HCT116 (cell line): Measurements from ENCODE around the gene TLR9. TPM values are rescaled to one million over a fixed set of nuclear protein-coding genes. Genes with fewer than 3 reads are reported as not detected.

Source experiments
- ATAC-seq: fragments of 200-7000 bp; cut with Tn5 transposase; 2 replicates; pipeline ENCODE4 v1.9.1; 2020; ENCODE audit warnings: mild to moderate bottlenecking, moderate library complexity
- BruUV-seq: library from RNA; stranded (reverse); fragments of 400-500 nt; replicated peaks from 2 replicates; lab custom pipeline; 2021; lab: Mats Ljungman, UMichigan
- CTCF ChIA-PET: fragments of 300-600 bp; sonication (Branson Sonifier 250); formaldehyde crosslinking; loops from one replicate; lab custom pipeline; 2021; ENCODE audit warnings: antibody characterized with exemption; lab: Charles Lee
- POLR2A ChIA-PET: fragments of 300-600, 350-600 bp; sonication (Branson Sonifier 250); formaldehyde crosslinking; loops from one replicate; lab custom pipeline; 2021; ENCODE audit warnings: antibody characterized with exemption; lab: Charles Lee
- RAD21 ChIA-PET, 2 experiments: fragments of 300-600 bp; sonication (Branson Sonifier 250); formaldehyde crosslinking; loops; one replicate each; lab custom pipeline; 2023; ENCODE audit warnings: low total read pairs in 2 of 2; ENCODE audit not compliant: uncharacterized antibody in 2 of 2, unreplicated experiment in 2 of 2, low non-redundant PET in 1 of 2; lab: Charles Lee
- DNase-seq: peaks from one replicate; pipeline ENCODE4 v3.0.0-alpha.2; 2010; ENCODE audit warnings: low read depth, low spot score
- H2AFZ ChIP-seq: fragments of 200-600 bp; shearing (Covaris generic), sonication (generic); 2 replicates; pipeline ENCODE4 v1.6.1; 2017; ENCODE audit warnings: low read depth, mixed run types, mixed read lengths, antibody characterized with exemption, low read length; ENCODE audit not compliant: poor library complexity, severe bottlenecking
- H3K27ac ChIP-seq: 2 replicates; pipeline ENCODE4 v1.5.1; 2012; ENCODE audit warnings: low read depth, low read length
- H3K27me3 ChIP-seq: fragments of 200-600 bp; sonication (generic); 2 replicates; pipeline ENCODE4 v1.6.1; 2016; ENCODE audit warnings: mixed run types, low read length, mixed read lengths; ENCODE audit not compliant: insufficient read depth
- H3K36me3 ChIP-seq, 2 experiments: fragments of 200-500 bp in 1 of 2; fragments of 200-600 bp in 1 of 2; sonication (Bioruptor generic) in 1 of 2; sonication (generic) in 1 of 2; 2 replicates each; pipeline versions ENCODE4 v1.5.1 to v1.6.1; 2014 to 2016; ENCODE audit warnings: low read length in 2 of 2, inconsistent platforms in 1 of 2, mixed read lengths in 1 of 2, mixed run types in 1 of 2; ENCODE audit not compliant: insufficient read depth in 2 of 2, control insufficient read depth in 1 of 2
- H3K4me1 ChIP-seq, 2 experiments: fragments of 200-600 bp in 1 of 2; sonication (generic) in 1 of 2; 2 replicates each; pipeline versions ENCODE4 v1.5.1 to v1.6.1; 2012 to 2017; ENCODE audit warnings: low read length in 2 of 2, inconsistent platforms in 1 of 2, mild to moderate bottlenecking in 1 of 2, mixed read lengths in 1 of 2, mixed run types in 1 of 2, moderate library complexity in 1 of 2; ENCODE audit not compliant: insufficient read depth in 2 of 2, control insufficient read depth in 1 of 2
- H3K4me2 ChIP-seq: fragments of 200-600 bp; sonication (generic); 2 replicates; pipeline ENCODE4 v1.6.1; 2017; ENCODE audit warnings: mixed run types, low read length, mixed read lengths
- H3K4me3 ChIP-seq, 2 experiments: fragments of 200-600 bp in 1 of 2; sonication (generic) in 1 of 2; replicated peaks in 1 of 2; 2 replicates each; pipeline ENCODE4 v1.5.1; 2011 to 2016; ENCODE audit warnings: low read length in 2 of 2, control low read depth in 1 of 2, low read depth in 1 of 2, mild to moderate bottlenecking in 1 of 2, mixed read lengths in 1 of 2, mixed run types in 1 of 2
- H3K79me2 ChIP-seq: fragments of 200-600 bp; sonication (generic); 2 replicates; pipeline ENCODE4 v1.6.1; 2017; ENCODE audit warnings: mild to moderate bottlenecking, mixed run types, low read length, moderate library complexity, mixed read lengths; ENCODE audit not compliant: insufficient read depth
- H3K9ac ChIP-seq: fragments of 200-600 bp; sonication (generic); 2 replicates; pipeline ENCODE4 v1.6.1; 2016; ENCODE audit warnings: low read length, mixed read lengths
- H3K9me2 ChIP-seq: fragments of 200-600 bp; sonication (generic), shearing (Covaris generic); 2 replicates; pipeline ENCODE4 v1.6.1; 2017; ENCODE audit warnings: mixed run types, mild to moderate bottlenecking, moderate library complexity; ENCODE audit not compliant: insufficient read depth
- H3K9me3 ChIP-seq, 2 experiments: fragments of 200-500 bp in 1 of 2; fragments of 200-600 bp in 1 of 2; sonication (Bioruptor generic) in 1 of 2; sonication (generic) in 1 of 2; 2 replicates each; pipeline ENCODE4 v1.6.1; 2014 to 2017; ENCODE audit warnings: low read length in 2 of 2, mixed read lengths in 2 of 2, inconsistent platforms in 1 of 2, low read depth in 1 of 2, mild to moderate bottlenecking in 1 of 2, mixed run types in 1 of 2, moderate library complexity in 1 of 2; ENCODE audit not compliant: control insufficient read depth in 1 of 2, insufficient read depth in 1 of 2
- H4K20me1 ChIP-seq: fragments of 200-600 bp; sonication (generic), shearing (Covaris generic); 2 replicates; pipeline ENCODE4 v1.6.1; 2017; ENCODE audit warnings: mixed run types, mild to moderate bottlenecking, moderate library complexity; ENCODE audit not compliant: insufficient read depth
- CBX3 ChIP-seq: IDR thresholded peaks from 2 replicates; pipeline ENCODE4 v1.6.1; 2012; ENCODE audit warnings: low read depth
- CEBPB ChIP-seq: IDR thresholded peaks from 2 replicates; pipeline ENCODE4 v1.6.1; 2012; ENCODE audit warnings: low read depth
- EGR1 ChIP-seq: IDR thresholded peaks from 2 replicates; pipeline ENCODE4 v1.6.1; 2012; ENCODE audit warnings: low read depth
- ELF1 ChIP-seq: IDR thresholded peaks from 2 replicates; pipeline ENCODE4 v1.6.1; 2012; ENCODE audit warnings: low read depth, borderline replicate concordance
- EZH2 ChIP-seq: fragments of 200-600 bp; sonication (generic); IDR thresholded peaks from 2 replicates; pipeline ENCODE4 v1.6.1; 2017; ENCODE audit warnings: antibody characterized with exemption, mixed run types
- EZH2phosphoT487 ChIP-seq: fragments of 200-600 bp; IDR thresholded peaks from 2 replicates; pipeline ENCODE4 v1.6.1; 2018; ENCODE audit warnings: antibody characterized with exemption, borderline replicate concordance
- FOSL1 ChIP-seq: IDR thresholded peaks from 2 replicates; pipeline ENCODE4 v1.6.1; 2012; ENCODE audit warnings: low read depth
- JUND ChIP-seq: IDR thresholded peaks from 2 replicates; pipeline ENCODE4 v1.6.1; 2012
- POLR2A ChIP-seq: IDR thresholded peaks from 2 replicates; pipeline ENCODE4 v1.7.0; 2011; ENCODE audit warnings: borderline replicate concordance; ENCODE audit not compliant: insufficient read depth, insufficient read length; ENCODE audit errors: extremely low read depth
- POLR2AphosphoS5 ChIP-seq: IDR thresholded peaks from 2 replicates; pipeline ENCODE4 v1.6.1; 2011; ENCODE audit warnings: mild to moderate bottlenecking, low read depth, low read length, moderate library complexity
- RAD21 ChIP-seq: IDR thresholded peaks from 2 replicates; pipeline ENCODE4 v1.6.1; 2012; ENCODE audit warnings: low read depth, mild to moderate bottlenecking
- SIN3A ChIP-seq: IDR thresholded peaks from 2 replicates; pipeline ENCODE4 v1.6.1; 2012; ENCODE audit warnings: low read depth
- TCF7L2 ChIP-seq: IDR thresholded peaks from 2 replicates; pipeline ENCODE4 v1.7.0; 2011; ENCODE audit warnings: borderline replicate concordance, inconsistent platforms; ENCODE audit not compliant: insufficient read depth, insufficient read length; ENCODE audit errors: extremely low read depth
- YY1 ChIP-seq: IDR thresholded peaks from 2 replicates; pipeline ENCODE4 v1.6.1; 2011; ENCODE audit warnings: low read length, low read depth, moderate library complexity, mild to moderate bottlenecking; ENCODE audit not compliant: insufficient replicate concordance; ENCODE audit errors: extremely low read depth
- ZNF274 ChIP-seq: fragments of 200-500 bp; sonication (Bioruptor generic); IDR thresholded peaks from 2 replicates; pipeline ENCODE4 v1.6.1; 2014; ENCODE audit warnings: mild to moderate bottlenecking, low read depth, low read length, inconsistent platforms
- intact Hi-C: fragments of 100-400 bp; cut with micrococcal nuclease; formaldehyde crosslinking; loops from 2 replicates; pipeline ENCODE4 v1.10.0; 2022
- total RNA-seq: library from RNA; stranded (reverse); gene quantifications from one replicate; pipeline ENCODE4 v1.2.1, GENCODE V29; 2021; ENCODE audit not compliant: unreplicated experiment
- TF ChIP-seq, protein P1 (sequence below), 3 experiments: fragments of 200-600 bp in 1 of 3; sonication (generic) in 1 of 3; IDR thresholded peaks in 2 of 3; conservative IDR thresholded peaks in 1 of 3; 2 replicates each; pipeline ENCODE4 v1.5.1; 2012 to 2017; ENCODE audit warnings: low read depth in 2 of 3, low read length in 2 of 3, antibody characterized with exemption in 1 of 3, borderline replicate concordance in 1 of 3, control low read depth in 1 of 3, mild to moderate bottlenecking in 1 of 3, mixed read lengths in 1 of 3, mixed run types in 1 of 3, moderate library complexity in 1 of 3; ENCODE audit not compliant: insufficient read depth in 1 of 3
- TF ChIP-seq, protein P2 (sequence below): IDR thresholded peaks from 2 replicates; pipeline ENCODE4 v1.6.1; 2012; ENCODE audit warnings: low read depth
- TF ChIP-seq, protein P3 (sequence below): IDR thresholded peaks from 2 replicates; pipeline ENCODE4 v1.6.1; 2012
- TF ChIP-seq, protein P4 (sequence below): IDR thresholded peaks from 2 replicates; pipeline ENCODE4 v1.6.1; 2012
- TF ChIP-seq, protein P5 (sequence below): IDR thresholded peaks from 2 replicates; pipeline ENCODE4 v1.6.1; 2011; ENCODE audit warnings: mild to moderate bottlenecking, low read length, moderate library complexity; ENCODE audit not compliant: insufficient replicate concordance; ENCODE audit errors: extremely low read depth

TLR9 gene
- total RNA-seq, 1 experiment from 2014 or later: 0.15 TPM

DNA sequence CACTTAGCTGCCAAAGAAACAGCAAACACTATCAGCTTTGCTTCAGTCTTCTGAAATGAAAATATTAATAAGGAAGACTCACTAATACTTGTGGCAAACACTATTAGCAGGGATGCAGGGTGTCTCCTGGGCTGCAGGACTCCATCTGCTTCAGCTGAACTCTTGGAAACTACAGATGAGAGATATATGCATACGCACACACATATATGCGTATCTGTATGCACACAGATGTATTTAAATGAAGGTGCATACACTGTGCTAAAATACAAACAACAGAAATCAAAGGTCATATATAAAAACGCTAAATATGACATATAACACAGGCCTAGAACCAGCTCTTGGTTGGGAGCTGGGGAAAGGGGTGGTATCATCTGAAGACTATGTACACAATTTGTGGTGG lies 30.7 kb upstream of the TLR9 start:
- POLR2A ChIA-PET: interaction anchor here (1.3 kb wide), 1 partner anchor 16 kb away, joined by 4 read pairs; no protein-coding TSS in a partner anchor

More for the DNA sequence above, 30.7 kb upstream of the TLR9 start:
- H3K4me3 ChIP-seq: no peak overlapping the region
- DNase-seq: no peak
- no peaks in the 10 kb centered on the region for H3K9me3 ChIP-seq
- no peaks in the 10 kb centered on the region for H4K20me1 ChIP-seq
- no peak overlapping the region for H2AFZ ChIP-seq
- RAD21 ChIA-PET: no interaction called here
- no peaks in the 10 kb centered on the region for H3K9me2 ChIP-seq
- H3K4me2 ChIP-seq: no peak overlapping the region
- intact Hi-C loops: no loop called here
- CTCF ChIA-PET: no interaction called here
- no peaks in the 10 kb centered on the region for H3K27me3 ChIP-seq
- no peak overlapping the region for H3K27ac ChIP-seq
- peaks cover 43% of the 10 kb centered on the region for H3K79me2 ChIP-seq
- TF ChIP-seq EZH2phosphoT487 (no peak), FOSL1 (no peak), POLR2A (no peak), TCF7L2 (no peak), RAD21 (no peak), JUND (no peak), EGR1 (no peak), YY1 (no peak), CBX3 (no peak), POLR2AphosphoS5 (no peak), EZH2 (no peak), SIN3A (no peak), ELF1 (no peak), ZNF274 (no peak), CEBPB (no peak)
- TF ChIP-seq, protein P1, sequence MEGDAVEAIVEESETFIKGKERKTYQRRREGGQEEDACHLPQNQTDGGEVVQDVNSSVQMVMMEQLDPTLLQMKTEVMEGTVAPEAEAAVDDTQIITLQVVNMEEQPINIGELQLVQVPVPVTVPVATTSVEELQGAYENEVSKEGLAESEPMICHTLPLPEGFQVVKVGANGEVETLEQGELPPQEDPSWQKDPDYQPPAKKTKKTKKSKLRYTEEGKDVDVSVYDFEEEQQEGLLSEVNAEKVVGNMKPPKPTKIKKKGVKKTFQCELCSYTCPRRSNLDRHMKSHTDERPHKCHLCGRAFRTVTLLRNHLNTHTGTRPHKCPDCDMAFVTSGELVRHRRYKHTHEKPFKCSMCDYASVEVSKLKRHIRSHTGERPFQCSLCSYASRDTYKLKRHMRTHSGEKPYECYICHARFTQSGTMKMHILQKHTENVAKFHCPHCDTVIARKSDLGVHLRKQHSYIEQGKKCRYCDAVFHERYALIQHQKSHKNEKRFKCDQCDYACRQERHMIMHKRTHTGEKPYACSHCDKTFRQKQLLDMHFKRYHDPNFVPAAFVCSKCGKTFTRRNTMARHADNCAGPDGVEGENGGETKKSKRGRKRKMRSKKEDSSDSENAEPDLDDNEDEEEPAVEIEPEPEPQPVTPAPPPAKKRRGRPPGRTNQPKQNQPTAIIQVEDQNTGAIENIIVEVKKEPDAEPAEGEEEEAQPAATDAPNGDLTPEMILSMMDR (IDR thresholded peaks at IDR 0.05 in 2 of 3, conservative IDR thresholded peaks at IDR 0.05 in 1 of 3; ENCODE audit: borderline replicate concordance in 1 of 3, insufficient read depth in 1 of 3, low read depth in 2 of 3, low read length in 2 of 3): no peak
- TF ChIP-seq, protein P2, sequence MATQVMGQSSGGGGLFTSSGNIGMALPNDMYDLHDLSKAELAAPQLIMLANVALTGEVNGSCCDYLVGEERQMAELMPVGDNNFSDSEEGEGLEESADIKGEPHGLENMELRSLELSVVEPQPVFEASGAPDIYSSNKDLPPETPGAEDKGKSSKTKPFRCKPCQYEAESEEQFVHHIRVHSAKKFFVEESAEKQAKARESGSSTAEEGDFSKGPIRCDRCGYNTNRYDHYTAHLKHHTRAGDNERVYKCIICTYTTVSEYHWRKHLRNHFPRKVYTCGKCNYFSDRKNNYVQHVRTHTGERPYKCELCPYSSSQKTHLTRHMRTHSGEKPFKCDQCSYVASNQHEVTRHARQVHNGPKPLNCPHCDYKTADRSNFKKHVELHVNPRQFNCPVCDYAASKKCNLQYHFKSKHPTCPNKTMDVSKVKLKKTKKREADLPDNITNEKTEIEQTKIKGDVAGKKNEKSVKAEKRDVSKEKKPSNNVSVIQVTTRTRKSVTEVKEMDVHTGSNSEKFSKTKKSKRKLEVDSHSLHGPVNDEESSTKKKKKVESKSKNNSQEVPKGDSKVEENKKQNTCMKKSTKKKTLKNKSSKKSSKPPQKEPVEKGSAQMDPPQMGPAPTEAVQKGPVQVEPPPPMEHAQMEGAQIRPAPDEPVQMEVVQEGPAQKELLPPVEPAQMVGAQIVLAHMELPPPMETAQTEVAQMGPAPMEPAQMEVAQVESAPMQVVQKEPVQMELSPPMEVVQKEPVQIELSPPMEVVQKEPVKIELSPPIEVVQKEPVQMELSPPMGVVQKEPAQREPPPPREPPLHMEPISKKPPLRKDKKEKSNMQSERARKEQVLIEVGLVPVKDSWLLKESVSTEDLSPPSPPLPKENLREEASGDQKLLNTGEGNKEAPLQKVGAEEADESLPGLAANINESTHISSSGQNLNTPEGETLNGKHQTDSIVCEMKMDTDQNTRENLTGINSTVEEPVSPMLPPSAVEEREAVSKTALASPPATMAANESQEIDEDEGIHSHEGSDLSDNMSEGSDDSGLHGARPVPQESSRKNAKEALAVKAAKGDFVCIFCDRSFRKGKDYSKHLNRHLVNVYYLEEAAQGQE: no peak
- TF ChIP-seq, protein P3, sequence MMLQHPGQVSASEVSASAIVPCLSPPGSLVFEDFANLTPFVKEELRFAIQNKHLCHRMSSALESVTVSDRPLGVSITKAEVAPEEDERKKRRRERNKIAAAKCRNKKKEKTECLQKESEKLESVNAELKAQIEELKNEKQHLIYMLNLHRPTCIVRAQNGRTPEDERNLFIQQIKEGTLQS: no peak
- TF ChIP-seq, protein P4, sequence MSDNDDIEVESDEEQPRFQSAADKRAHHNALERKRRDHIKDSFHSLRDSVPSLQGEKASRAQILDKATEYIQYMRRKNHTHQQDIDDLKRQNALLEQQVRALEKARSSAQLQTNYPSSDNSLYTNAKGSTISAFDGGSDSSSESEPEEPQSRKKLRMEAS: no peak
- TF ChIP-seq, protein P5, sequence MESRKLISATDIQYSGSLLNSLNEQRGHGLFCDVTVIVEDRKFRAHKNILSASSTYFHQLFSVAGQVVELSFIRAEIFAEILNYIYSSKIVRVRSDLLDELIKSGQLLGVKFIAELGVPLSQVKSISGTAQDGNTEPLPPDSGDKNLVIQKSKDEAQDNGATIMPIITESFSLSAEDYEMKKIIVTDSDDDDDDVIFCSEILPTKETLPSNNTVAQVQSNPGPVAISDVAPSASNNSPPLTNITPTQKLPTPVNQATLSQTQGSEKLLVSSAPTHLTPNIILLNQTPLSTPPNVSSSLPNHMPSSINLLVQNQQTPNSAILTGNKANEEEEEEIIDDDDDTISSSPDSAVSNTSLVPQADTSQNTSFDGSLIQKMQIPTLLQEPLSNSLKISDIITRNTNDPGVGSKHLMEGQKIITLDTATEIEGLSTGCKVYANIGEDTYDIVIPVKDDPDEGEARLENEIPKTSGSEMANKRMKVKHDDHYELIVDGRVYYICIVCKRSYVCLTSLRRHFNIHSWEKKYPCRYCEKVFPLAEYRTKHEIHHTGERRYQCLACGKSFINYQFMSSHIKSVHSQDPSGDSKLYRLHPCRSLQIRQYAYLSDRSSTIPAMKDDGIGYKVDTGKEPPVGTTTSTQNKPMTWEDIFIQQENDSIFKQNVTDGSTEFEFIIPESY: no peak
- BruUV-seq: no TSS peak
- ATAC-seq: no peak
- no peaks in the 10 kb centered on the region for H3K4me1 ChIP-seq
- H3K9ac ChIP-seq: no peak overlapping the region
- peaks cover 67 to 76% of the 10 kb centered on the region in 2 experiments for H3K36me3 ChIP-seq
